BLaER1 treated with 17β-estradiol and CSF1 and Interleukin-3, amounts not matched to agents 10 nM and 100 nM (cell line): Measurements from ENCODE around the gene ANP32A.

ENCODE experiments used
- H3K27ac ChIP-seq, 11 experiments: shearing (Covaris generic); formaldehyde crosslinking; 2 replicates each; pipeline ENCODE4 v1.8.1; 2022
- H3K27me3 ChIP-seq, 11 experiments: shearing (Covaris generic); formaldehyde crosslinking; 2 replicates each; pipeline ENCODE4 v1.8.1; 2022
- H3K36me3 ChIP-seq, 11 experiments: shearing (Covaris generic); formaldehyde crosslinking; 2 replicates each; pipeline ENCODE4 v1.8.1; 2022
- H3K4me1 ChIP-seq, 10 experiments: shearing (Covaris generic); formaldehyde crosslinking; 2 replicates each; pipeline ENCODE4 v1.8.1; 2022
- H3K4me2 ChIP-seq, 11 experiments: shearing (Covaris generic); formaldehyde crosslinking; 2 replicates each; pipeline ENCODE4 v1.8.1; 2022
- H3K4me3 ChIP-seq, 10 experiments: shearing (Covaris generic); formaldehyde crosslinking; 2 replicates each; pipeline ENCODE4 v1.8.1; 2022
- H3K9ac ChIP-seq, 11 experiments: shearing (Covaris generic); formaldehyde crosslinking; 2 replicates each; pipeline ENCODE4 v1.8.1; 2022
- H3K9me3 ChIP-seq, 11 experiments: shearing (Covaris generic); formaldehyde crosslinking; replicated peaks in 1 of 11; 2 replicates each; pipeline ENCODE4 v1.8.1; 2022
- H4K20me1 ChIP-seq, 11 experiments: shearing (Covaris generic); formaldehyde crosslinking; 2 replicates each; pipeline ENCODE4 v1.8.1; 2022
- Cebpa-rat ChIP-seq, 11 experiments: shearing (Covaris generic); IDR thresholded peaks; 2 replicates each; pipeline ENCODE4 v1.8.1; 2022

The ANP32A gene

DNA sequence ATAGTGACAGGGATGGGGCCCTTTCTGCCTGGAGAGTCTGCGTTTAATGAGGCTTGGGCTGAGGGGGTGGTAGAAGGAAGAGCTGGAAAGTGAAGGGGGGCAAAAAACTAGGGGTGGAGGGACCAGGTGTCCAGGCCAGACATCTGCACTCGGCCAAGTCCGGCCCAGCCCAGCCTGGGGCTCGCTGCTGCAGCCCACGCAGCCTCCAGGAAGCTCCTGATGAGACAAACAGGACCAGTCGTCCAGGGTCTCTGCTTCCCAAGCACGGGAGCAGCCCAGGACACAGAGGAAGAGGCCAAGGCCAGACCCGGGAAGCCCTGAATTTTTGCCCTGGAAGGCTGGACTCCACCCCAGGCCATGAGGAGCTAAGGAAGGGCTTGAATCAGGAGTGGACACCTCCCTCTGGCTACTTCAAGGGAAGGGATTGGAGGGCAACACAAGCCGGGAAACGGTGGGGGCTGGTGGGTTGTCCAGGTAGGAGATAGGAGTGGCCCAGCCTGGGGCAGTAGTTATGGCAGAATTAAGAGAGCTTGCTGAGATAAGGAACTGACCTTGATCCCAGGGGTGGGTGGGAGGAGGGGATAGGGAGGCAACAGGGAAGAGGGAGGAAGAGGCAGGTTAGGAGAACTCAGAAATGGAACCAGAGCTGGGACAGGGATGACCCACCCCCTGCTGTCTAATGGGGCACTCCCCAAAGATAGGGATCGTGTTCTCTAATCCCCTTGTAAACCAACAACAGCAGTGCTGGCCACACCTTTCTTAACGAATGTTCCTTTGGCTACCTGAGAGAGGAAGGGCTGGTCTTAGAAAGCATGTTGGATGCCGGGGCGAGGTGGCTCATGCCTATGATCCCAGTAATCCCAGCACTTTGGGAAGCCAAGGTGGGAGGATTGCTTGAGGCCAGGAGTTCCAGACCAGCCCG is 89.5 kb downstream of the ANP32A start:
- H3K27ac ChIP-seq = peak overlapping the region in 2 of 11 experiments; percentile 9 to 14; a peak in 1 of 22 replicates
- H3K4me3 ChIP-seq = no peak overlapping the region
- H3K36me3 ChIP-seq = 0 out of 22 replicates have a peak, but pooled peaks cover 0 to 4% (median 0%) of the 10 kb centered on the region in 11 experiments
- no peak for TF ChIP-seq Cebpa-rat (IDR thresholded peaks at IDR 0.05)
- H3K4me1 ChIP-seq = peaks cover 8 to 45% (median 38%) of the 10 kb centered on the region in 10 experiments
- no peaks in the 10 kb centered on the region for H3K9me3 ChIP-seq
- H3K4me2 ChIP-seq = peak overlapping the region in 5 of 11 experiments; percentile 6 to 41 (median 35); a peak in 3 of 22 replicates
- no peaks in the 10 kb centered on the region for H4K20me1 ChIP-seq
- no peak overlapping the region for H3K9ac ChIP-seq
- no peaks in the 10 kb centered on the region for H3K27me3 ChIP-seq

DNA sequence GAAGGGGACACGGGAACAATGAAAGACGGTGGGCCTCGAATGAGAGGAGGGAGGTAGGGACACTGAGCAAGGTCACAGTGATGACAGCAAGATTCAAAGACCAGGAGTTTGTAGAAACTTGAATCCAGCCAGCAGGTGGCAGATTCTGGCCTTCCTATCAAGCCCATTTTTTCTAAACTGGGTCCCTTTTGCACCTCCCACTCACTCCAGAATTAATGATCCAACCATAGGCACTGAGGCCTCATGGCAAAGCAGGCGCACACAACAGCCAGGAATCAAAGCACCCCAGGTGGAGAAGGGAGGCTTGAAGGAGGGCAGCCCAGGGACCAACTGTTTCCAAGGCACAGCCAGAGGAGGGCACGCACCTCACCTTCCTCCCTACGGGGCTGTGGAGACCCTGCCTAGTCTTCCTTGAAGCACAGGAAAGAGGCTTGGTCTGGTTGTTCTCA is 90.2 kb downstream of the ANP32A start:
- Histone ChIP-seq H3K36me3 (0 out of 22 replicates have a peak, but pooled peaks cover 0 to 5% (median 0%) of the 10 kb centered on the region in 11 experiments), H3K9ac (no peak overlapping the region), H3K4me1 (peaks cover 16 to 52% (median 45%) of the 10 kb centered on the region in 10 experiments), H3K27ac (peak overlapping the region in 2 of 11 experiments; percentile 9 to 14; a peak in 1 of 22 replicates), H3K9me3 (no peaks in the 10 kb centered on the region), H4K20me1 (no peaks in the 10 kb centered on the region), H3K4me3 (no peak overlapping the region), H3K4me2 (peak overlapping the region in 5 of 11 experiments; percentile 6 to 41 (median 35); a peak in 4 of 22 replicates), H3K27me3 (no peaks in the 10 kb centered on the region)
- no peak for TF ChIP-seq Cebpa-rat (IDR thresholded peaks at IDR 0.05)

DNA sequence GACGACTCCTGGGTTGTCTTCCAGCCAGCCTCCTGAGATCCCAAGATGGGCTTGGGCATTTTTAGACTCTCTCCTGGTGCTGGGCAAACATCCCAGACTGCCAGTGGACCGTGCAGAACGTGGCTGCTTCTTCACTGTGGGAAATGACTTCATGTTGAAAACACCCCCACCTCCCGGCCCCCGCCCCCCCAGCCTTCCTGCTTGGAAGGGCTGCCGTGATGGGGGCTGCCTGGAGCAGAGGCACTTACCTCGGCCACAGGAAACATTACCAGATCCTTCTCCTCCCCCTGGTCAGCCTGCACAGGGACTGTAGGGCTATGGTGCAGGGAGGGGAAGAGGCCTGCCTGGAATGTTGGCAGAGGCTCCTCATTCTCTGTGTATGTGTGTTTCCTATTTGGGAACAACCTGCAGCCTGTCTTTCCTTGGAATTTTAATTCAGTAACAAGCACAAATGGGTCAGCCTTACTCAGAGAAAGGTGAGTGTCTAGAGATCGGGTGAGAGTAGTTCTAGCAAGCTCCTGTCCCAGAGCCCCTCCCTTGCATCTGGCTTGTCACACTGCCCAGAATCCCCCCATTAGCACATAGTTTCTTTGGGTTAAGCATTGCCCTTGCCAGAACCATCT is 90.8 kb downstream of the ANP32A start:
- no peak overlapping the region for H3K27ac ChIP-seq
- H4K20me1 ChIP-seq = no peaks in the 10 kb centered on the region
- H3K4me3 ChIP-seq = no peak overlapping the region
- H3K36me3 ChIP-seq = 0 out of 22 replicates have a peak, but pooled peaks cover 0 to 5% (median 0%) of the 10 kb centered on the region in 11 experiments
- no peaks in the 10 kb centered on the region for H3K27me3 ChIP-seq
- 0 out of 22 replicates have a peak overlapping the region, but pooled peaks of 3 of the 11 experiments have one; percentile 8 to 35 (median 28) for H3K4me2 ChIP-seq
- no peaks in the 10 kb centered on the region for H3K9me3 ChIP-seq
- TF ChIP-seq Cebpa-rat (IDR thresholded peaks at IDR 0.05) = no peak
- H3K4me1 ChIP-seq = peaks cover 14 to 55% (median 48%) of the 10 kb centered on the region in 10 experiments
- H3K9ac ChIP-seq = no peak overlapping the region
